Osteoblast (primary cell): ENCODE results near the gene PSKH1. TPM values are rescaled to one million over a fixed set of nuclear protein-coding genes. Genes with fewer than 3 reads are reported as not detected.
"Not testable (repeated sequence)": the region's sequence is repeated elsewhere in the genome, so short reads cannot be mapped to it uniquely, and the experiment has no call there.

Experiments
- DNase-seq: peaks from one replicate; pipeline ENCODE4 v3.0.0; 2011; ENCODE audit warnings: low spot score, mixed read lengths; ENCODE audit not compliant: insufficient read length; ENCODE audit errors: missing footprints
- H2AFZ ChIP-seq: 2 replicates; pipeline ENCODE4 v1.6.0; 2011; ENCODE audit warnings: mild to moderate bottlenecking, low read length
- H3K27ac ChIP-seq: 2 replicates; pipeline ENCODE4 v1.5.1; 2011; ENCODE audit warnings: mild to moderate bottlenecking, low read depth, low read length, moderate library complexity
- H3K27me3 ChIP-seq: 2 replicates; pipeline ENCODE4 v1.6.0; 2012; ENCODE audit warnings: mild to moderate bottlenecking, control low read depth, inconsistent platforms, low read length, moderate library complexity; ENCODE audit not compliant: insufficient read depth
- H3K36me3 ChIP-seq: 2 replicates; pipeline ENCODE4 v1.5.1; 2011; ENCODE audit warnings: mild to moderate bottlenecking, low read length, control low read depth, moderate library complexity; ENCODE audit not compliant: insufficient read depth
- H3K4me1 ChIP-seq: 2 replicates; pipeline ENCODE4 v1.5.1; 2011; ENCODE audit warnings: mild to moderate bottlenecking, low read length, control low read depth, moderate library complexity; ENCODE audit not compliant: insufficient read depth
- H3K4me2 ChIP-seq: 2 replicates; pipeline ENCODE4 v1.6.0; 2011; ENCODE audit warnings: mild to moderate bottlenecking, low read length; ENCODE audit not compliant: insufficient read depth
- H3K4me3 ChIP-seq: fragments of 200-600 bp; sonication (generic); 3 replicates; pipeline ENCODE4 v1.5.1; 2012; ENCODE audit warnings: mild to moderate bottlenecking, low read length, inconsistent platforms; ENCODE audit not compliant: insufficient read depth
- H3K79me2 ChIP-seq: 2 replicates; pipeline ENCODE4 v1.6.0; 2012; ENCODE audit warnings: mild to moderate bottlenecking, low read length, control low read depth, inconsistent platforms; ENCODE audit not compliant: insufficient read depth
- H3K9me3 ChIP-seq: 2 replicates; pipeline ENCODE4 v1.5.1; 2011; ENCODE audit warnings: low read depth, low read length, control low read depth
- H4K20me1 ChIP-seq: 2 replicates; pipeline ENCODE4 v1.6.0; 2012; ENCODE audit warnings: mild to moderate bottlenecking, low read length, control low read depth; ENCODE audit not compliant: insufficient read depth
- total RNA-seq: library from RNA; depleted of rRNA; stranded (reverse); fragments of >200 nt; gene quantifications from 2 replicates; pipeline ENCODE4 v1.2.3, GENCODE V29; 2012
- TF ChIP-seq, protein P1 (sequence below): IDR thresholded peaks from 2 replicates; pipeline ENCODE4 v1.5.1; 2011; ENCODE audit warnings: mild to moderate bottlenecking, low read depth, low read length, moderate library complexity; ENCODE audit errors: extremely low read depth

PSKH1 gene
- total RNA-seq, 1 donor: 18.5 TPM

DNA sequence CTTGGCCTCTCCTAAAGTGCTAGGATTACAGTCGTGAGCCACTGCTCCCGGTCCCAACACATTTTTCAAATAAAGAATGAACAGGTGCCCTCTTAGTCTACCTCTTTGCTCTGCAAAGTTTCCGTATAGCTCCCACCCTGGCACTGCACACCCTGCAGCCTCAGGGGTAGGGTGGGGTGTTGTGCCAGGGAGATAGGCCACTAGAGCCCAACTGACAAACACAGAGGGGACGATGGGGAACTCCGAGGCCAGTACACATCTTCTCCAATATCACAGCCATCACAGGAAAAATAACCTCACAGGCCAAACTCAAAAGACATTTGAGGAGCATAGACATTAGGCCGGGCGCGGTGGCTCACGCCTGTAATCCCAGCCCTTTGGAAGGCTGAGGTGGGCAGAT, 78.1 kb downstream of the PSKH1 start:
- peaks cover 17% of the 10 kb centered on the region for H3K4me1 ChIP-seq
- H3K4me2 ChIP-seq: no peak overlapping the region
- H3K9me3 ChIP-seq: no peaks in the 10 kb centered on the region
- DNase-seq: no peak
- no peaks in the 10 kb centered on the region for H3K36me3 ChIP-seq
- no peak overlapping the region for H3K4me3 ChIP-seq
- H4K20me1 ChIP-seq: peaks cover 17% of the 10 kb centered on the region
- H2AFZ ChIP-seq: no peak overlapping the region
- TF ChIP-seq, protein P1, sequence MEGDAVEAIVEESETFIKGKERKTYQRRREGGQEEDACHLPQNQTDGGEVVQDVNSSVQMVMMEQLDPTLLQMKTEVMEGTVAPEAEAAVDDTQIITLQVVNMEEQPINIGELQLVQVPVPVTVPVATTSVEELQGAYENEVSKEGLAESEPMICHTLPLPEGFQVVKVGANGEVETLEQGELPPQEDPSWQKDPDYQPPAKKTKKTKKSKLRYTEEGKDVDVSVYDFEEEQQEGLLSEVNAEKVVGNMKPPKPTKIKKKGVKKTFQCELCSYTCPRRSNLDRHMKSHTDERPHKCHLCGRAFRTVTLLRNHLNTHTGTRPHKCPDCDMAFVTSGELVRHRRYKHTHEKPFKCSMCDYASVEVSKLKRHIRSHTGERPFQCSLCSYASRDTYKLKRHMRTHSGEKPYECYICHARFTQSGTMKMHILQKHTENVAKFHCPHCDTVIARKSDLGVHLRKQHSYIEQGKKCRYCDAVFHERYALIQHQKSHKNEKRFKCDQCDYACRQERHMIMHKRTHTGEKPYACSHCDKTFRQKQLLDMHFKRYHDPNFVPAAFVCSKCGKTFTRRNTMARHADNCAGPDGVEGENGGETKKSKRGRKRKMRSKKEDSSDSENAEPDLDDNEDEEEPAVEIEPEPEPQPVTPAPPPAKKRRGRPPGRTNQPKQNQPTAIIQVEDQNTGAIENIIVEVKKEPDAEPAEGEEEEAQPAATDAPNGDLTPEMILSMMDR: no peak
- H3K79me2 ChIP-seq: peaks cover 22% of the 10 kb centered on the region
- H3K27ac ChIP-seq: no peak overlapping the region
- H3K27me3 ChIP-seq: no peaks in the 10 kb centered on the region

DNA sequence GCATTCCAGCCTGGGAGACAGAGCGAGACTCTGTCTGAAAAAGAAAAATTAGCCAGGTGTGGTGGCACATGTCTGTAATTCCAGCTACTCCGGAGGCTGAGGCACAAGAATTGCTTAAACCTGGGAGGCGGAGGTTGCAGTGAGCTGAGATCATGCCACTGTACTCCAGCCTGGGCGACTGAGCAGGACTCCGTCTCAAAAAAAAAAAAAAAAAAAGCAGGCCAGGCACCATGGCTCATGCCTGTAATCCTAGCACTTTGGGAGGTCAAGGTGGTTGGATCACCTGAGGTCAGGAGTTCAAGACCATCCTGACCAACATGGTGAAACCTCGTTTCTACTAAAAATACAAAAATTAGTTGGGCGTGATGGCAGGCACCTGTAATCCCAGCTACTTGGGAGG, 79.2 kb downstream of the PSKH1 start:
- not testable (repeated sequence) for H3K4me2 ChIP-seq, H3K4me3 ChIP-seq, H3K36me3 ChIP-seq, H3K27ac ChIP-seq, H3K27me3 ChIP-seq, DNase-seq, H3K4me1 ChIP-seq, H4K20me1 ChIP-seq, H3K9me3 ChIP-seq, H2AFZ ChIP-seq
- H3K79me2 ChIP-seq: peaks cover 10% of the 10 kb centered on the region

DNA sequence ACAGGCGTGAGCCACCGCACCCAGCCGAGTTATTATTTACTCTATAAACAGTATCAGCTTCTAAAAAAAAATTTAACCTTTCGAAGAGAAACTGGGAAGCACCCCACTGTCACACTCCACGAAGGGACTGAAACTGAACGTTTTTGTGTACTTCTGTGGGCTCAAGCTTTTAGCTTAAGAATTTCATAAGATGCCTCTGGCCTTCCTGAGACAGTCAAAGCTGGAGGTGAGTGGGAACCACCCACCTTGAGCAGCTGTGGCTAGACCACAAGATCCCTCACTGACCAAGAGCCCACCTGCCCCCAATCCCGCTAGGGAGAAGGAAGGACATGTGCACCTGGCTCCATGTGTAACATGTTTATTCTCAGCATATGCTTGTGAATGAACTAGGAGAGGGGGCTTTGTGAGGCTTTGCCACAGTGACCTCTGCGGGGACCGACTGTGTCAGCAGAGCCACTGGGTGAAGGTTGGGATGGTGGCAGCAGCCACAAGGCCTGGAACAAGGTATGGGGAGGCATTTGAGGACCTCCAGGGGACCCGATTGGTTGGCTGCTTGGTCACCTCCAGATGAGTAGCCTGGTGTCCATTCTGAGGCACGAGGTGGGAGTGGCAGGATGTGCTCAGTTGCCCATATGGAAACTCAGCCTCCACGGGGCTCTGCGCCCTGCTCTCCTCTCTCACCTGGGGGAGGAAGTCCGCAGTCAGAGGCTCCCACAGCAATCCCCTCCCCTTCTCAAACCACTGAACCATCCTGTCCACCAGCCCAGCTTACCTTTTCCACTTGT, 82.5 kb downstream of the PSKH1 start:
- no peaks in the 10 kb centered on the region for H3K27me3 ChIP-seq
- no peak for DNase-seq
- H3K9me3 ChIP-seq: no peaks in the 10 kb centered on the region
- H3K79me2 ChIP-seq: no peaks in the 10 kb centered on the region
- TF ChIP-seq, protein P1: no peak
- H2AFZ ChIP-seq: no peak overlapping the region
- H3K36me3 ChIP-seq: no peaks in the 10 kb centered on the region
- no peak overlapping the region for H3K4me2 ChIP-seq
- H3K4me3 ChIP-seq: no peak overlapping the region
- no peak overlapping the region for H3K27ac ChIP-seq
- H4K20me1 ChIP-seq: no peaks in the 10 kb centered on the region
- no peaks in the 10 kb centered on the region for H3K4me1 ChIP-seq

DNA sequence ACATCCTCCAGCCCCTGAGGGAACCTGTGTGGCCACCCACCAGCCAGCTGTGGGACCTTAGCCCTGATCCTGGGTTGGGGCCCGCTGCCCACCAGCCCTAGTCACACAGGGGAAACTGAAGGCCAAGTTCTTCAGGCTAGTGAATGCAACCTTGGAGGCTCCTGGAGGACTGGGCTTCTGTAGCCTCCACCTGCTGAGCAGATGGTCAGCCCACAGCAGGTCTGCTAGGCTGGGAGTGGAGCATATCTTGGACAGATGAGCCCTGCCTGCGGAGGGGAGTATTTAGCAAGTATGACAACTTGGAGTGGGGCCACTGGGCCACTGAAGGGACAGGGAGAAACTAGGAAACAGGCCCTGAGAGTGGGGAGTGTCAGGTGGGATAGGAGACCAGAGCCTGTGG, 83.2 kb downstream of the PSKH1 start:
- Histone ChIP-seq H3K27me3 (no peaks in the 10 kb centered on the region), H3K4me3 (no peak overlapping the region), H3K27ac (no peak overlapping the region), H2AFZ (no peak overlapping the region), H3K4me2 (no peak overlapping the region), H3K9me3 (no peaks in the 10 kb centered on the region), H3K4me1 (no peaks in the 10 kb centered on the region), H3K36me3 (no peaks in the 10 kb centered on the region), H3K79me2 (no peaks in the 10 kb centered on the region), H4K20me1 (no peaks in the 10 kb centered on the region)
- TF ChIP-seq, protein P1: no peak
- DNase-seq: no peak
